Measurements from ENCODE around the gene RHO.

Gene RHO

GRCh38 chr3:129569856-129570255 lies 41.4 kb downstream of the RHO start:
- TF ChIP-seq POLR2AphosphoS5 (IDR thresholded peaks at IDR 0.05; ENCODE audit: low read depth, low read length) = no peak
- TF ChIP-seq POLR2A (IDR thresholded peaks at IDR 0.05; ENCODE audit: low read depth, low read length) = no peak
- no peak for TF ChIP-seq TAF1 (IDR thresholded peaks at IDR 0.05; ENCODE audit: borderline replicate concordance, low read depth, low read length)
- DNase-seq (ENCODE audit: insufficient read length) (no peak), FAIRE-seq (no peak)

- no peak for FAIRE-seq
- no peak for TF ChIP-seq POLR2AphosphoS5 (IDR thresholded peaks at IDR 0.05; ENCODE audit: low read depth, low read length)
- TF ChIP-seq POLR2A (IDR thresholded peaks at IDR 0.05; ENCODE audit: low read depth, low read length) = no peak
- no peak for TF ChIP-seq TAF1 (IDR thresholded peaks at IDR 0.05; ENCODE audit: borderline replicate concordance, low read depth, low read length)
- DNase-seq (ENCODE audit: insufficient read length) = no peak
Measured at GRCh38 chr3:129571605-129572547, 43.4 kb downstream of the RHO start.

- TF ChIP-seq POLR2AphosphoS5 (IDR thresholded peaks at IDR 0.05; ENCODE audit: low read depth, low read length) (no peak), TAF1 (IDR thresholded peaks at IDR 0.05; ENCODE audit: borderline replicate concordance, low read depth, low read length) (no peak)
- DNase-seq (ENCODE audit: insufficient read length) (no peak), FAIRE-seq (no peak)
Measured at GRCh38 chr3:129572603-129573002, 44.2 kb downstream of the RHO start.

GRCh38 chr3:129573493-129573892 lies 45.1 kb downstream of the RHO start:
- FAIRE-seq = no peak
- DNase-seq (ENCODE audit: insufficient read length) = no peak
- TF ChIP-seq POLR2A (IDR thresholded peaks at IDR 0.05; ENCODE audit: low read depth, low read length) (no peak), POLR2AphosphoS5 (IDR thresholded peaks at IDR 0.05; ENCODE audit: low read depth, low read length) (no peak), TAF1 (IDR thresholded peaks at IDR 0.05; ENCODE audit: borderline replicate concordance, low read depth, low read length) (no peak)

GRCh38 chr3:129574206-129574605 lies 45.8 kb downstream of the RHO start:
- FAIRE-seq = no peak
- TF ChIP-seq POLR2AphosphoS5 (IDR thresholded peaks at IDR 0.05; ENCODE audit: low read depth, low read length) (no peak), POLR2A (IDR thresholded peaks at IDR 0.05; ENCODE audit: low read depth, low read length) (no peak), TAF1 (IDR thresholded peaks at IDR 0.05; ENCODE audit: borderline replicate concordance, low read depth, low read length) (no peak)
- DNase-seq (ENCODE audit: insufficient read length) = no peak

- FAIRE-seq = no peak
- TF ChIP-seq TAF1 (IDR thresholded peaks at IDR 0.05; ENCODE audit: borderline replicate concordance, low read depth, low read length) (no peak), POLR2AphosphoS5 (IDR thresholded peaks at IDR 0.05; ENCODE audit: low read depth, low read length) (no peak), POLR2A (IDR thresholded peaks at IDR 0.05; ENCODE audit: low read depth, low read length) (no peak)
- DNase-seq (ENCODE audit: insufficient read length) = no peak
Measured at GRCh38 chr3:129575233-129575996, 47.0 kb downstream of the RHO start.

- DNase-seq (ENCODE audit: insufficient read length) = no peak
- TF ChIP-seq POLR2A (IDR thresholded peaks at IDR 0.05; ENCODE audit: low read depth, low read length) (no peak), POLR2AphosphoS5 (IDR thresholded peaks at IDR 0.05; ENCODE audit: low read depth, low read length) (no peak), TAF1 (IDR thresholded peaks at IDR 0.05; ENCODE audit: borderline replicate concordance, low read depth, low read length) (no peak)
- FAIRE-seq = no peak
Measured at GRCh38 chr3:129575997-129576384, 47.6 kb downstream of the RHO start.

- DNase-seq (ENCODE audit: insufficient read length) (peak; percentile 51), FAIRE-seq (peak; percentile 89)
- TF ChIP-seq POLR2AphosphoS5 (IDR thresholded peaks at IDR 0.05; ENCODE audit: low read depth, low read length) (no peak), TAF1 (IDR thresholded peaks at IDR 0.05; ENCODE audit: borderline replicate concordance, low read depth, low read length) (no peak), POLR2A (IDR thresholded peaks at IDR 0.05; ENCODE audit: low read depth, low read length) (no peak)
Measured at GRCh38 chr3:129576514-129577352, 48.3 kb downstream of the RHO start.

GRCh38 chr3:129577366-129577765 lies 48.9 kb downstream of the RHO start:
- DNase-seq (ENCODE audit: insufficient read length) = no peak
- TF ChIP-seq POLR2A (IDR thresholded peaks at IDR 0.05; ENCODE audit: low read depth, low read length) (no peak), POLR2AphosphoS5 (IDR thresholded peaks at IDR 0.05; ENCODE audit: low read depth, low read length) (no peak), TAF1 (IDR thresholded peaks at IDR 0.05; ENCODE audit: borderline replicate concordance, low read depth, low read length) (no peak)
- FAIRE-seq = no peak

GRCh38 chr3:129577925-129578786 lies 49.7 kb downstream of the RHO start:
- TF ChIP-seq POLR2A (IDR thresholded peaks at IDR 0.05; ENCODE audit: low read depth, low read length) (no peak), TAF1 (IDR thresholded peaks at IDR 0.05; ENCODE audit: borderline replicate concordance, low read depth, low read length) (no peak), POLR2AphosphoS5 (IDR thresholded peaks at IDR 0.05; ENCODE audit: low read depth, low read length) (no peak)
- peak; percentile 77 for FAIRE-seq
- peak; percentile 70 for DNase-seq (ENCODE audit: insufficient read length)

Data from GM12892 (cell line).